LNCaP clone FGC (cell line): ENCODE measurements around the gene BNC2.
"Not testable (repeated sequence)": the region's sequence is repeated elsewhere in the genome, so short reads cannot be mapped to it uniquely, and the experiment has no call there.

Experiments used
- DNase-seq: peaks from one replicate; pipeline ENCODE4 v3.0.0-alpha.2; 2011; ENCODE audit warnings: low read depth
- H3K4me3 ChIP-seq: 2 replicates; pipeline ENCODE4 v1.5.1; 2011; ENCODE audit warnings: mild to moderate bottlenecking, low read depth, low read length, control low read depth
- TF ChIP-seq, protein P1 (sequence below): IDR thresholded peaks from 2 replicates; pipeline ENCODE4 v1.5.1; 2012; ENCODE audit warnings: mild to moderate bottlenecking; ENCODE audit not compliant: control insufficient read depth, insufficient read depth; ENCODE audit errors: extremely low read depth

BNC2 gene

DNA sequence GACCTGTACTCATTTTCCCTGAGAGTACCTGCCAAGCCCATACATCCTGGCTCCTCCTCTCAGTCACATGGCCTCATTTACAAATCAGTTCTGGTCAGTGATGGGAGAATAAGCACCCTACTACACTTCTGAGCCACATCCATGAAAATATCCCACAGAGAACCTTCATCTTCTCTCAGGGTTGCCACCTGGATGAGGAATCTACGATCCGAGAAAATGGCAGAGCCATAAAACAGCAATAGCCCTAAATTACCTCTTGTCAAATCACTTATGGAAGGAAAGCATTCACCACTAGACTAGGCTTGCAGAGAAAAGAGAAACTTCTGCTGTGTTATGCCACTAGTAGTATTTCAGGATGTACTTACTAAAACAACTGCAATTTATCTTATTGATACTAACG lies 324.8 kb downstream of the BNC2 start:
- H3K4me3 ChIP-seq = no peak overlapping the region
- no peak for DNase-seq
- TF ChIP-seq, protein P1, sequence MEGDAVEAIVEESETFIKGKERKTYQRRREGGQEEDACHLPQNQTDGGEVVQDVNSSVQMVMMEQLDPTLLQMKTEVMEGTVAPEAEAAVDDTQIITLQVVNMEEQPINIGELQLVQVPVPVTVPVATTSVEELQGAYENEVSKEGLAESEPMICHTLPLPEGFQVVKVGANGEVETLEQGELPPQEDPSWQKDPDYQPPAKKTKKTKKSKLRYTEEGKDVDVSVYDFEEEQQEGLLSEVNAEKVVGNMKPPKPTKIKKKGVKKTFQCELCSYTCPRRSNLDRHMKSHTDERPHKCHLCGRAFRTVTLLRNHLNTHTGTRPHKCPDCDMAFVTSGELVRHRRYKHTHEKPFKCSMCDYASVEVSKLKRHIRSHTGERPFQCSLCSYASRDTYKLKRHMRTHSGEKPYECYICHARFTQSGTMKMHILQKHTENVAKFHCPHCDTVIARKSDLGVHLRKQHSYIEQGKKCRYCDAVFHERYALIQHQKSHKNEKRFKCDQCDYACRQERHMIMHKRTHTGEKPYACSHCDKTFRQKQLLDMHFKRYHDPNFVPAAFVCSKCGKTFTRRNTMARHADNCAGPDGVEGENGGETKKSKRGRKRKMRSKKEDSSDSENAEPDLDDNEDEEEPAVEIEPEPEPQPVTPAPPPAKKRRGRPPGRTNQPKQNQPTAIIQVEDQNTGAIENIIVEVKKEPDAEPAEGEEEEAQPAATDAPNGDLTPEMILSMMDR = no peak

- no peak overlapping the region for H3K4me3 ChIP-seq
- TF ChIP-seq, protein P1 = no peak
- DNase-seq = no peak
Measured at GRCh38 chr9:16544842-16545241, 325.6 kb downstream of the BNC2 start.

DNA sequence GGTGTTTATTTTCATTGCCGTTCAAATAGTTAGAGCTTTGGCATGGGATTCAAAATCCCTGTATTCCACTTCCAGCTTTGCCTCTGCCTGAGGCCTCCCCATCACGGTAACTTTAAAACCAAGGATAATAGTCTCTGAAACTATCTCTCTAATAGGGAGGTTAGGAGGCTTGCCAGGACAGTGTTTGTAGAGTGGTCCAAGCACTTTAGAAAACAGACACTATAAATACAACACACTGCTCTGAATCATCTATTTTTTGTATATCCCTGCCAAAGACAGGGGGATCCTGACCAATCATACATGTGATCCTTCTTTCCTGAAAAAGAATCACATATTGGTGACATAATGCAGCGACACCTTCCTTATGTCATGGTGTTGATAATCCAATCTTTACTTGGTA lies 326.8 kb downstream of the BNC2 start:
- no peak for DNase-seq
- H3K4me3 ChIP-seq = no peak overlapping the region
- TF ChIP-seq, protein P1 = no peak

GRCh38 chr9:16543225-16543624 lies 327.2 kb downstream of the BNC2 start:
- TF ChIP-seq, protein P1 = no peak
- no peak for DNase-seq

GRCh38 chr9:16542290-16542689 lies 328.2 kb downstream of the BNC2 start:
- TF ChIP-seq, protein P1 = no peak
- no peak overlapping the region for H3K4me3 ChIP-seq
- DNase-seq = no peak

More at GRCh38 chr9:16543225-16543624, 327.2 kb downstream of the BNC2 start:
- no peak overlapping the region for H3K4me3 ChIP-seq

- no peak overlapping the region for H3K4me3 ChIP-seq
- DNase-seq = no peak
- TF ChIP-seq, protein P1 = no peak
Measured at GRCh38 chr9:16540743-16541613, 329.5 kb downstream of the BNC2 start.

- not testable (repeated sequence) for H3K4me3 ChIP-seq, DNase-seq
Measured at GRCh38 chr9:16539626-16540025, 330.8 kb downstream of the BNC2 start.
